ENCODE data around the gene CBFA2T2. TPM values are rescaled to one million over a fixed set of nuclear protein-coding genes. Genes with fewer than 3 reads are reported as not detected.

CBFA2T2 gene
- total RNA-seq, 2 donors from 2014 or later, result 20.9 to 23.8 TPM

DNA sequence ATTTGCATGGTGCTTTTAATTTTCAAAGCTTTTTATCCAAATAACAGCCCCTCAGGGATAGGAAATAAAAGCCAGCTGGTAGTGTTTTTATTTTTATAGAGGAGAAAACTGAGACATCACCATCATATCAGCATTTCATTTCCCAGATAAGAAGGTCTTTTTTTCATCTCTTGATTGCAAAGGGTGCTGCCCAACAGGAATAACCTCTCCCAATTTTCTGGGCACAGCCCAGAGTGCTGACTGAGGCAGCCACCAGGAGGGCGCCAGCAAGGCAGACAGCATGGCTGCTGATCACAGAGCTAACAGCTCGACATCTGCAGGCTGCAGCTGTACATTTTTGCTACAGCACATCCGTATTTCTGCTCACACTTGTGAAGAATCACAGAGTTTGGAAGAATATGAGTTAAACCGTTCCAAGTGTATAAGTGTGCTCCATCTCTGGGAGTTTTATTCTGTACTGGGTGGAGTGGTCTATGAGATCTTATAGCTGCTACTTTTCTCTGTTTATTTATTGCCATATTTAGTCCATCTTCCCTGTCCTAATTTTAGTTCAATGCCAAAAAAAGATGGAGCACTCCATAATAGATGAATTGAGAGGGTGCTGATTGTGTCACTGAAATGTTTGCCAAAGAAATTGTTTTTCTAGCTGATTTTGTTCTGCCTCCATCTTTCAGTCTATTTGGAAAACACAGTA, 86.7 kb downstream of the CBFA2T2 start:
- TF ChIP-seq, protein P1, sequence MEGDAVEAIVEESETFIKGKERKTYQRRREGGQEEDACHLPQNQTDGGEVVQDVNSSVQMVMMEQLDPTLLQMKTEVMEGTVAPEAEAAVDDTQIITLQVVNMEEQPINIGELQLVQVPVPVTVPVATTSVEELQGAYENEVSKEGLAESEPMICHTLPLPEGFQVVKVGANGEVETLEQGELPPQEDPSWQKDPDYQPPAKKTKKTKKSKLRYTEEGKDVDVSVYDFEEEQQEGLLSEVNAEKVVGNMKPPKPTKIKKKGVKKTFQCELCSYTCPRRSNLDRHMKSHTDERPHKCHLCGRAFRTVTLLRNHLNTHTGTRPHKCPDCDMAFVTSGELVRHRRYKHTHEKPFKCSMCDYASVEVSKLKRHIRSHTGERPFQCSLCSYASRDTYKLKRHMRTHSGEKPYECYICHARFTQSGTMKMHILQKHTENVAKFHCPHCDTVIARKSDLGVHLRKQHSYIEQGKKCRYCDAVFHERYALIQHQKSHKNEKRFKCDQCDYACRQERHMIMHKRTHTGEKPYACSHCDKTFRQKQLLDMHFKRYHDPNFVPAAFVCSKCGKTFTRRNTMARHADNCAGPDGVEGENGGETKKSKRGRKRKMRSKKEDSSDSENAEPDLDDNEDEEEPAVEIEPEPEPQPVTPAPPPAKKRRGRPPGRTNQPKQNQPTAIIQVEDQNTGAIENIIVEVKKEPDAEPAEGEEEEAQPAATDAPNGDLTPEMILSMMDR (IDR thresholded peaks at IDR 0.05), result no peak
- H3K9ac ChIP-seq (ENCODE audit: low read depth in 2 of 2, low read length in 2 of 2), result no peak overlapping the region
- no peaks in the 10 kb centered on the region for H3K27me3 ChIP-seq
- intact Hi-C loops (cut with DNase I), result no loop called here
- DNase-seq, result no peak
- no peaks in the 10 kb centered on the region for H3K4me1 ChIP-seq
- no peaks in the 10 kb centered on the region for H3K36me3 ChIP-seq
- H3K4me3 ChIP-seq, result no peak overlapping the region
- H3K27ac ChIP-seq, result no peak overlapping the region
- H3K9me3 ChIP-seq, result no peaks in the 10 kb centered on the region

DNA sequence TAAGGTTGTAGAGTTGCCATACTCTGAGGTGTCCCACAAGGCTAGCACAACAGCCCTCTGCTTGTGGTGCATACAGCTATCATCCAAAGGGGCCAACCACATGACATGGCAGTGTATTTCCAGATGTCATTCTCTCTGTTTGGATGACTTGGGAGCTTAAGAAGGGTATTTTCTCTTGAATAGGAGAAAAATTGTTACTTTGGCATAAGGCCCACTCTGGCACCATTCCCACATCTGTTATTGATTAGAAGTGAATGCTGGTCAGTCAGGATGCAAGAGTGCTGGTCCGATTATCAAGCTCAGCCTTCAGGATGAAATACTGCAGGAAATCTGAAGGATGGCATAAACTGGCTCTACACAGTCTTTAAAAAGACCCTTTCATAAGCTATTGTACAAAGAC, 88.6 kb downstream of the CBFA2T2 start:
- TF ChIP-seq, protein P1 (IDR thresholded peaks at IDR 0.05), result no peak
- no peak overlapping the region for H3K4me3 ChIP-seq
- H3K36me3 ChIP-seq, result no peaks in the 10 kb centered on the region
- H3K27ac ChIP-seq, result no peak overlapping the region
- no peak for DNase-seq
- H3K4me1 ChIP-seq, result no peaks in the 10 kb centered on the region
- H3K27me3 ChIP-seq, result no peaks in the 10 kb centered on the region
- intact Hi-C loops (cut with DNase I), result no loop called here
- H3K9ac ChIP-seq (ENCODE audit: low read depth in 2 of 2, low read length in 2 of 2), result no peak overlapping the region
- no peaks in the 10 kb centered on the region for H3K9me3 ChIP-seq

DNA sequence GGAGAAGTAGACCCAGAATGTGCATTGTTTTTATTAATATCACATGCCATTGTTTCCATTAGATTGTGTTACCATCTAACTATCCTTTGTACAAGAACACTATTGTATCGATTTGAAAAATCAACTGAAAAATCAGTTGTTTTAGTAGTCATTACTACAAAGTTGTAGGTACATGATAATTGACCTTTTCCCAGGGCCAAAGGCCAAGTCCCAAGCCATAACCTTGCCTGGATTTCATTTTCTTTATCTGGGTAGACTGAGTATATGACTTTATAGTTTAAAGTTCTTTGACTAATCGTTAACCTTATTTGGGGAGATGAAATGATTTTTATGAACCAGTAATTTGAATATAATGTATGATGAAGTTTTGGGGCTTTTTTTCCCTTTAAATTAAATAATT, 93.2 kb downstream of the CBFA2T2 start:
- H3K9me3 ChIP-seq, result no peaks in the 10 kb centered on the region
- intact Hi-C loops (cut with DNase I), result loop anchor here (10.0 kb wide), 1 partner anchor 88 kb away; the partner anchor contains the start of gene CBFA2T2
- no peaks in the 10 kb centered on the region for H3K4me1 ChIP-seq
- no peak for DNase-seq
- TF ChIP-seq, protein P1 (IDR thresholded peaks at IDR 0.05), result no peak
- H3K4me3 ChIP-seq, result no peak overlapping the region
- no peaks in the 10 kb centered on the region for H3K27me3 ChIP-seq
- no peak overlapping the region for H3K27ac ChIP-seq
- H3K36me3 ChIP-seq, result no peaks in the 10 kb centered on the region
- no peak overlapping the region for H3K9ac ChIP-seq (ENCODE audit: low read depth in 2 of 2, low read length in 2 of 2)

DNA sequence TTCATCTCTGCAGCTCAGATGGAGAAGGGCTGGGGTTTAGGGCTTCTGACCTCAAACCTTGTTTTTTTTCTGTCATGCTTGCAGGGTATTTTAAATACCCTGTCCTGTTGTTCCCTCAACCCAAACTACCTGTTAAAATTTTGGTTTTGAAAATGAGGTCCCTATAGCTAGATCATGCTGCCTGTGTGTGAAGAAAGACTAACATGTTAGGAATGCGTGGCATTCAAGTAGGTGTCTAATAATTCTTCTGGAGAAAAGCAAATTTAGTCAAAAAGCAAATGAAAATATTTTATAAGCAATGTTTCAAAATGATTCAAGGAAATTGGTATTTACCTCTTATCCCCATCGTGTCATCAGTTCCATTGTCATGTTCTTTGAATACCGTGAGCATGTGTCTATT, 95.1 kb downstream of the CBFA2T2 start:
- H3K4me1 ChIP-seq, result no peaks in the 10 kb centered on the region
- TF ChIP-seq, protein P1 (IDR thresholded peaks at IDR 0.05), result no peak
- H3K9me3 ChIP-seq, result no peaks in the 10 kb centered on the region

DNA sequence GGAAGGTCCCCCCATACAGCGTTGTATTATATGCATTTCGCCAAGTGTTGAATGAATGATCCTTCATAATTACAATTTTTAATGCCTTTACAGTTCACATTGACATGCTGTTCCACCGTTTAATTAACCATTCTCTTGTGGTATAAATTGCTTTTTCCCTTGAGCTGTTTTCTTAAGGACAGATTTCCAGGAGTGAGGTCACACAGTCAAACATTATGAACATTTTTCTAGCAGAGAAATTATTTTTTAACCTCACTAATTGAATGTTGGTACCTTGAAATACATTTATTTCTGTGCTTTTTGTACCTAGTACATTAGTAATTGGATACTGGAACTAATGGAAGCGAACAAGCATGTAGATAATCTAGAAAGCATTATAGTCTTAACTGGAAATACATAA, 95.5 kb downstream of the CBFA2T2 start:
- H3K4me1 ChIP-seq, result no peaks in the 10 kb centered on the region
- no peak overlapping the region for H3K9ac ChIP-seq (ENCODE audit: low read depth in 2 of 2, low read length in 2 of 2)
- H3K4me3 ChIP-seq, result no peak overlapping the region
- H3K27me3 ChIP-seq, result no peaks in the 10 kb centered on the region
- TF ChIP-seq, protein P1 (IDR thresholded peaks at IDR 0.05), result no peak
- no peaks in the 10 kb centered on the region for H3K36me3 ChIP-seq
- no peaks in the 10 kb centered on the region for H3K9me3 ChIP-seq
- intact Hi-C loops (cut with DNase I), result loop anchor here (10.0 kb wide), 1 partner anchor 91 kb away; the partner anchor contains the start of gene CBFA2T2
- no peak overlapping the region for H3K27ac ChIP-seq
- DNase-seq, result no peak

More for the DNA sequence above, 95.1 kb downstream of the CBFA2T2 start:
- intact Hi-C loops (cut with DNase I), result loop anchor here (10.0 kb wide), 1 partner anchor 90 kb away; the partner anchor contains the start of gene CBFA2T2
- no peak overlapping the region for H3K27ac ChIP-seq
- DNase-seq, result no peak
- no peak overlapping the region for H3K9ac ChIP-seq (ENCODE audit: low read depth in 2 of 2, low read length in 2 of 2)
- H3K36me3 ChIP-seq, result no peaks in the 10 kb centered on the region
- no peak overlapping the region for H3K4me3 ChIP-seq
- no peaks in the 10 kb centered on the region for H3K27me3 ChIP-seq

Measured in colonic mucosa (tissue), 4 donors.